ENCODE results near the gene TBL2. TPM values are rescaled to one million over a fixed set of nuclear protein-coding genes. Genes with fewer than 3 reads are reported as not detected.
"Not testable (repeated sequence)": the region's sequence is repeated elsewhere in the genome, so short reads cannot be mapped to it uniquely, and the experiment has no call there.

Gene TBL2
- total RNA-seq, 1 donor from 2014 or later, result 36.9 TPM

- DNase-seq (ENCODE audit: low spot score), result no peak
Measured at GRCh38 chr7:73606801-73607691, 28.7 kb upstream of the TBL2 start.

- no peak for DNase-seq (ENCODE audit: low spot score)
Measured at GRCh38 chr7:73605601-73606220, 27.3 kb upstream of the TBL2 start.

- no peak for DNase-seq (ENCODE audit: low spot score)
Measured at GRCh38 chr7:73602721-73603651, 24.6 kb upstream of the TBL2 start.

GRCh38 chr7:73599916-73600315 is 21.5 kb upstream of the TBL2 start:
- DNase-seq (ENCODE audit: low spot score), result no peak

- no peak for DNase-seq (ENCODE audit: low spot score)
Measured at GRCh38 chr7:73599151-73599882, 20.9 kb upstream of the TBL2 start.

GRCh38 chr7:73597978-73598782 is 19.8 kb upstream of the TBL2 start:
- DNase-seq (ENCODE audit: low spot score), result no peak

GRCh38 chr7:73596191-73597065 is 18.0 kb upstream of the TBL2 start:
- DNase-seq (ENCODE audit: low spot score), result no peak

- no peak for DNase-seq (ENCODE audit: low spot score)
Measured at GRCh38 chr7:73595358-73595757, 17.0 kb upstream of the TBL2 start.

- no peak for DNase-seq (ENCODE audit: low spot score)
Measured at GRCh38 chr7:73593207-73594045, 15.0 kb upstream of the TBL2 start.

- no peak for DNase-seq (ENCODE audit: low spot score)
Measured at GRCh38 chr7:73586911-73587310, 8.5 kb upstream of the TBL2 start.

GRCh38 chr7:73585196-73585595 is 6.8 kb upstream of the TBL2 start:
- no peak for DNase-seq (ENCODE audit: low spot score)

- DNase-seq (ENCODE audit: low spot score), result no peak
Measured at GRCh38 chr7:73582664-73583202, 4.4 kb upstream of the TBL2 start.

- not testable (repeated sequence) for DNase-seq (ENCODE audit: low spot score)
Measured at GRCh38 chr7:73581006-73581405, 2.6 kb upstream of the TBL2 start.

- DNase-seq (ENCODE audit: low spot score), result no peak
Measured at GRCh38 chr7:73577627-73578341, 595 bp downstream of the TBL2 start.

- DNase-seq (ENCODE audit: low spot score), result no peak
Measured at GRCh38 chr7:73573791-73574190, 4.6 kb downstream of the TBL2 start.

- DNase-seq (ENCODE audit: low spot score), result no peak
Measured at GRCh38 chr7:73573276-73573675, 5.1 kb downstream of the TBL2 start.

- no peak for DNase-seq (ENCODE audit: low spot score)
Measured at GRCh38 chr7:73572767-73573186, 5.6 kb downstream of the TBL2 start.

Measured in mesenteric fat pad (tissue), 1 donor.